ENCODE results near the gene SLC29A1. TPM values are rescaled to one million over a fixed set of nuclear protein-coding genes. Genes with fewer than 3 reads are reported as not detected.
"Not testable (repeated sequence)": the region's sequence is repeated elsewhere in the genome, so short reads cannot be mapped to it uniquely, and the experiment has no call there.

Gene SLC29A1
- total RNA-seq, 1 experiment from 2014 or later = 22.2 TPM

DNA sequence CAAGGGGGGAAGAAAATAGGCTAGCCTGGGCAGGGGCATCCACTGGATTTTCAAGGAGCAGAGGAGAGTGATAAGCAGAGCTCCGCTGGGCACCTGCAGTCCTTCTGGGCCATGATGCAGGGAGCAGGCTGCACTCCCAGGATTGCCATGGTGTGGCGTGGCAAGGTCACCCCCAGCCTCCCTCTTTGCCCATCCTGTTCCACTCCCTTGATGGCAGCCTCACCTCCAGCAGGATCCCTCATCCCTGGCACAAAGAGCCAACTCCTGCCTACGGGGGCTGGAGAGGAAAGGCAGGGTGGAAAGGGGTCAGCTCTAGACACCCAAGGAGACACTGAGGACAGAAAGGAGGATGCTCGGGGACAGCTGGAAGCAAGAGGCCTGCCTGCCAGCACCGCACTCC, 29.1 kb upstream of the SLC29A1 start:
- DNase-seq (ENCODE audit: low read depth) = no peak

DNA sequence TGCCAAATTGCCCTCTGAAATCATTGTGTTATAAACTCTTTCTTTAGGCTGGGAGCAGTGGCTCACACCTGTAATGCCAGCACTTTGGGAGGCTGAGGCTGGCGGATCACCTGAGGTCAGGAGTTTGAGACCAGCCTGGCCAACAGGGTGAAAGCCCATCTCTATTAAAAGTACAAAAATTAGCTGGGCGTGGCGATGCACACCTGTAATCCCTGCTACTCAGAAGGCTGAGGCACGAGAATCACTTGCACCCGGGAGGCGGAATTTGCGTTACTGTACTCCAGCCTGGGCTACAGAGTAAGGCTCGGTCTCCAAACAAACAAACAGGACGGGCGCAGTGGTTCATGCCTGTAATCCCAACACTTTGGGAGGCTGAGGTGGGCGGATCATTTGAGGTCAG, 27.0 kb upstream of the SLC29A1 start:
- not testable (repeated sequence) for DNase-seq (ENCODE audit: low read depth)

DNA sequence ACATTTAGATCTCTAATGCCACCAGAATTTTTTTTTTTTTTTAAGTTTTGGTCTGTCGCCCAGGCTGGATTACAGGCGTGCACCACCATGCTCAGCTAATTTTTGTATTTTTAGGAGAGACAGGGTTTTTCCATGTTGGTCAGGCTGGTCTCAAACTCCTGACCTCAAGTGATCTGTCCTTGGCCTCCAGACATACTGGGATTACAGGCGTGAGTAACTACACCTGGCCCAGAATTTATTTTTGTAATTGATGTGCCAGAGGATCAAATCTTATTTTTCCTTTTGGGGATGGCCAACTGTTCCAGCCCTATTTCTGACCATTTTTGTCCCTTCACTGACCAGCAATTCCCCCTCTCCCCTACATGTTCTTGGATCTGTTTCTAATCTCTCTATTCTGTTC, 24.7 kb upstream of the SLC29A1 start:
- DNase-seq (ENCODE audit: low read depth) = no peak

DNA sequence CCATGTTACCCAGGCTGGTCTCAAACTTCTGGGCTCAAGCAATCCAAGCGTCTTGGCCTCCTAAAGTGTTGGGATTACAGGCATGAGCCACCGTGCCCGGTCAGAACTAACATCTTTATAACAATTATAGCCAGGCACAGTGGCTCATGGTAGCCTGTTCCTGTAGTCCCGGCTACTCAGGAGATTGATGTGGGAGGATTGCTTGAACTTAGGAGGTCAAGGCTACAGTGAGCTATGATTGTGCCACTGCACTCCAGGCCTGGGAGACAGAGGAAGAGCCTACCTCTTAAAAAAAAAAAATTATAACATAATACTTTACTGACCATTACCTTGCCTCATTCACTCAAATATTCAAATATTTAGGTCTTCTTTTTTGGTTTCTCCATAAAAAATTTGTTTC, 23.5 kb upstream of the SLC29A1 start:
- DNase-seq (ENCODE audit: low read depth) = no peak

DNA sequence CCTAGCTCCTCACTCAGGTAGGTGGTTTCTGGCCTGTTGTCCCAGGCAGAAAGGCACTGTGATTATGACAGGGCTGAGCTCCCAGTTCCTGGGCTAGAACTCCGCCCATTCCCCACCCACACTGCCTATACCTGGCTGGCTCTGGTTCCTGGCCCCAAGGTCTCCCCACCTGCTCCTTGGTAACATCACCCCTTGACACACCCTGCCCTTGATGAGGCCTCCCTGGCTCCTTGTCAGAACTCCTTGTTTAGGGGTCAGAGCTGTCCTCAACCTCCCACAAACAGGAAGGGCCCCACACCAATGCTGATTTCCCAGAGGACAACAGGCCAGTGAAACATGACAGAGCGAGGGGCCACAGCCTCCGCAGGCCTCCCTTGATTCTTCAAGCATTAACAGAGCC, 22.2 kb upstream of the SLC29A1 start:
- no peak for DNase-seq (ENCODE audit: low read depth)

DNA sequence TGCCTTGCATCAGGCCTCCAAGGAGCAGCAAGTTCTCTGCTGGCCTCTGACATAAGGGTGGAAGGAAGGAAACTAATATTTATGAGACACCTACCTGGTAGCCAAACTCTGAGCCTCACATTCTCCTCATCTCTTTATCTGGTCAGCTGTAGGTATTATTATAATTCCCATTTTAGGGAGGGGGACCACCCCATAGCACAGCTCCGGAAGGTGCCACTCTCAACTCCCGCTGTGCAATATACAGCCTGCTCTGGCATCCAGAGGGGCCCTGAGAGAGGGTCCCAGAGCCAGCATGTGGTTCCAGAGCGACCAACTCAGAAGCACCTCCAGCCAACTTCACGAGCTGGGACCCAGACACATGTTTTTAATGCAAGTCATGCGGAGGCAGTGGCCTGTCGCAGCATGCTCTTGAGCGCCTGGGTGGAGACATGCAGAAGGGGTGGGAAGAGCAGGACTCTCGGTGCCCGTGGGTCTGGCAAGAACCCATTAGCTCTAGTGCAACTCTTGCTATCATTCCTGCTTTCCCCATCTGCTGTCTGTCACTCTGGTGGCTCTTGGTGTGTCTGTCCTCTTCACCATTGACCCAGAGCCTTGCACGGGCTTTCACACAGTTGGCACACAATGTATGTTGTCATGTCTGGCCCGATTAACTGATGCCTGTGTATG, 21.6 kb upstream of the SLC29A1 start:
- DNase-seq (ENCODE audit: low read depth) = no peak

DNA sequence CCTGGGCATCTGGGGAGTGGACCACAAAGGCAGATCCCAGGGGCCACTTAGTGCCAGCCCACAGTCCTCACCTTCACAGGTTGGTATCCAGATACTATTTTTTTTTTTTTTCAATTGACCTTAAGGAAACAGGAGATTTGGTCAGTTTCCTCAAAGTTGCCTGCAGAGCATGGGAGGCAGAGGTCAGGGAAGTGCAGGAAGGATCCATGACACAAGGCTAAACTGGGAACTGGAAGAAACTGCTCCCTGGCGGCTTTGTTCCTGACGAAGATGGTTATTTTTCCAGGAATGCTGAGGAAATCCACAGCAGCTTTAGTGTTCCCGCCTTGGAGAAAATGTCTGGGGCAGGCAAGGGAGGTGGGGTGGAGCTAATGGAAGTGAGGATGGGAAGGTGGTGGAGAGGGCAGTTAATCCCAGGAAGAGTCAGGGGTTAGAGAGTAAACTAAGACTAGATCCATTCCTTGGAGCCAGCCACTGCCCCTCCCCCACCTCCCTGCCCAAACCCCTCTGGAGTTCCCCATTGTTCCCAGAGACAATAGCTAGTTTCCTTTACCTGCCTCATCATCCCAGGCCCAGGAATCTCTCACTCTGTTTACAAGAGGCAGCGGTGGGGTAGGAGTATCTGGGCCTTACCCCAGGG, 20.9 kb upstream of the SLC29A1 start:
- DNase-seq (ENCODE audit: low read depth) = no peak

DNA sequence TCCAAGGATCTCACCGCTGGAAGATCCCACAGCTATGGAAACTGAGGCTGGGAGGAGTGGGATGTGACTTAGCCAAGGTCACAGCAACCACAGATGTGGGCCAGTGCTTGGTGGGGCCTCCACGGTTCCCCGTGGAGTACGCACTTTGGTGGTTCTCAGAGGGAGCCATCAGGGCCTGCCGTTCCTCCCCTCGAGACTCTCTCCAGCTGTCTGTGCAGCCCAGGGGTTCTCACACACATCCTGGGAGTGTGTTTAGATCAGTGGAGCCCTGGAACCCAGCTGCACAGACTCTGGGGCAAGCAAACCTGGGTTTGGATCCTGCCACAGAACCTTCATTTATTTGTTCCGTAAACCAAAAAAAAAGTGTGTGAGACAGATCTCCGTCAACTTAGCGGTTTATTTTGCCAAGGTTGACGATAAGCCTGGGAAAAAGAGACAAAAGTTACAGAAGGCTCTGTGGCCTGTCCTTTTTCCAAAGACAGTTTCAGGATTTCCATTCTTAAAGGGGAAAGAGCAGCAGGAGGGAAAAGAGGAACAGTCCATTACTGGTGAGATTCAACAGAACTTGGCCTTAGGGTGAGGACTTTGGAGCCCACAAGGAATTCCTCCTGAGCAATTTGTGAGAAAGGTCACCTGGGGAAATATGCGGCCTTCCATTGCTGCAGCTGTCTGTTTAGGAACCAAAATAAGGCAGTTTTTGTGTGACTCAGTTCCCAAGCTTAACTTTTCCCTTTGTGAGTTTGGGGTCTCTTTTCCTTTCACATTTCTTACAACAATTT, 20.2 kb upstream of the SLC29A1 start:
- DNase-seq (ENCODE audit: low read depth) = no peak

DNA sequence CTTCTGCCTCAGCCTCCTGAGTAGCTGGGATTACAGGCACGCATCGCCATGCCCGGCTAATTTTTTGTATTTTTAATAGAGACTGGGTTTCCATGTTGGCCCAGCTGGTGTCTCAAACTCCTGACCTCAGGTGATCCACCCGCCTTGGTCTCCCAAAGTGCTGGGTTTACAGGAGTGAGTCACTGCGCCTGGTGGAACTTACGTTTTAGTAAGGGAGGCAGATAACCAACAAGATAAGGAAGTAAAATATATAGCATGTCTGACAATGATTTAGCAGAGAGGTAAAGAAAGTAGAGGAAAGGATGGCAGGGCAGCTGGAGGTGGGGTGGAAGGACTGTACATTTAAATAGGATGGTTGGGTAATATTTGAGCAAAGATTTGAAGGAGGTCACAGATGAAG, 19.4 kb upstream of the SLC29A1 start:
- no peak for DNase-seq (ENCODE audit: low read depth)

DNA sequence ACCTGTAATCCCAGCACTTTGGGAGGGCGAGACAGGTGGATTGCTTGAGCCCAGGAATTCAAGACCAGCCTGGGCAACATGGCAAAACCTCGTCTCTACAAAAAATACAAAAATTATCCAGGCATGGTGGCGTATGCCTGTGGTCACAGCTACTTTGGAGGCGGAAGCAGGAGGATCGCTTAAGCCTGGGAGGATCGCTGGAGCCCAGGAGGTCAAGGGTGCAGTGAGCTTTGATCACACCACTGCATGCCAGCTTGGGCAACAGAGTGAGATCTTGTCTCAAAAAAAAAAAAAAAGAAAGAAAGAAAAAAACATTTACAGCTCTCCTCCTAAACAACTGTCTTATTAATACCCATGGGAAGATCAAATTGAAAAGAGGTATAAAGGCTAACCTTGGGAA, 15.4 kb upstream of the SLC29A1 start:
- DNase-seq (ENCODE audit: low read depth) = no peak

DNA sequence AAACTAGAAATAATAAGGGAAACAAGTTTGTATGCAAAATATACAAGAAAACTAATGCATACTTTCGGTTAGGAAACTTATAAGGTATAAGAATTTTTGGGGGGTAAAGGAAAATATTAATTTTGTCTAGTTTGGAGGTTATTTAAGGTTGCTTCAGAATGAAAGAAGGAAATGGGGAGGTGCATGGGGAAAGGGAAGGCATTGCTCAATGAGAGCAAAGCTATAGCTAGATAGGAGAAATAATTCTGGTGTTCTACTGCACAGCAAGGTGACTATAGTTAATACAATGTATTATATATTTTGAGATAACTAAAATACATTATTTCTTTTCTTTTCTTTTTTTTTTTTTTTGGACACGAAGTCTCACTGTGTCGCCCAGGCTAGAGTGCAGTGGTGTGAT, 12.1 kb upstream of the SLC29A1 start:
- no peak for DNase-seq (ENCODE audit: low read depth)

DNA sequence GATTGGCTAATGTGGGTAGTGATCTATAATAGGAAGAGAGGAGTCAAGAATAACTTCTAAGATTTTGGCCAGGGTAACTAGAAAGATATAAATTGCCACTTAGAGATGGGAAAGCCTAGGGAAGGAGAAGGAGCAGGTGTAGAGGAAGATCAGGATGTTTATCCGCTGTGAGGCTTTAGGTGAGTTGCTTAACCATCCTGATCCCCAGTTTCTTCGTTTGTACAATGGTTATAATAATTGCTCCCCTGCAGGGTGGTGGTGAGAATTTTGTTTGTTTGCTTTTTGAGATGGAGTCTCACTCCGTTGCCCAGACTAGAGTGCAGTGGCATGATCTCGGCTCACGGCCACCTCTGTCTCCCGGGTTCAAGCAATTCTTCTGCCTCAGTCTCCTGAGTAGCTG, 9.1 kb upstream of the SLC29A1 start:
- no peak for DNase-seq (ENCODE audit: low read depth)

DNA sequence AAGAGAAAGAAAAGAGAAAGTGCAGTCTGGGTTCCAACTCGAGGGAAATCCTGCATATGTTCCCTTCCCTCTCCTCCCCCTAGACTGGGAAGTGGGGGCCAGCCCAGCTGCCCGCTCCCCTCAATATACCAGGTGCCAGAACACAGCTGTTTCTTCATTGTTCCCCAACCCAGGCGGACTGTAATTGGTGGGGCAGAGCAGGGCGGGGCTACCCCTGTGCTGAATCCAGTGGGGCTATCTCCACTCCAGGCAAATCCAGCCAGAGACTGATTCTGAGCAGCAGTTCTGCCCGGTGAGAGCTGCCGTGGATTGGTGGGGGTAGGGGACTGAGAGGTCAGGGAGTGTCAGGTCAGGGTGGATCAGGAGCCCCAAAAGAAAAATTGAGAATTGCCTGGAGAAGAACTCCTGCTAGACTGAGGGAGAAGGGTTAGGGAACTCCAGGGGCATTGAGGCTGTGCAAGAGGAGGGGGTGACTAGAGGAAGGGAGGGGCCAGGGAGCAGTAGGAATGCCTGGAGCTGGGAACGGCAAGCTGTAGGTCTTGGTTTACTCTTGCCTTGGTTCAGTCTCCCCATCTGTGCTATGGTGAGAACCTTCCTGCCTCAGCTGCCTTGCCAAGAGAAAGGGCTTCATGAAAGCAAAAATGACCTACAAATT, 6.6 kb upstream of the SLC29A1 start, which contains the start of gene MYMX:
Gene MYMX (plus strand): TSS at position 250 of the 655 bp plus-strand sequence. CDS start 546 bp downstream, outside the sequence.
- DNase-seq (ENCODE audit: low read depth) = no peak

DNA sequence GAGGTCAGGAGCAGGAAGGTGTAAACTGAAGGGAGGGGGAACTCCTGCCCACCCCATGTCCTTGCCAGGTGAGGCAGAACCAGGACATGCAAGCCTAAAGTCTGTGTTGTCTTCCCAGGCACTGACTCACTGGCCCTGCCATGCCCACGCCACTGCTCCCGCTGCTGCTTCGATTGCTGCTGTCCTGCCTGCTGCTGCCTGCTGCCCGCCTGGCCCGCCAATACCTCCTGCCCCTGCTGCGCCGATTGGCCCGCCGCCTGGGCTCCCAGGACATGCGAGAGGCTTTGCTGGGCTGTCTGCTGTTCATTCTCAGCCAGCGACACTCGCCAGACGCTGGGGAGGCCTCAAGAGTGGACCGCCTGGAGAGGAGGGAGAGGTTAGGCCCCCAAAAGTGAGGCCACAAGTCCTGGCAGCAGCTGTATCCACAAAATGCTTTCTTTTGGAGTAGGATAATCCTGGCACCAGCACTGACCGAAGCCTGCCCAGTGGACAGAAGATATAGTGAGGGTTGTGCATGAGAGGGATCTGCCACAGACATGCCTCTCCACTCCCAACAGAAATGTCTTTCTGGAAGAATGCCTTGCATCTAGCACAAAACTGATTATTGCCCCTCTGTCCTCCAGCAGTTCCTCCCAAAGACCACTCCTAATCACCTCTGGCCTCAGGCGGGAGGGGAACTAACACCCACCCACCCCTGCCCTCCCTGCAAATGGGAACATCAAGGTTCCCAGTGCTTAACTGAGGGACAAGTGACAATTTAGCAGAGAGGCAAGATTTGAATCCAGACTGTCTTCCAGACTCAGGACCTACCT, 5.9 kb upstream of the SLC29A1 start:
- no peak for DNase-seq (ENCODE audit: low read depth)

DNA sequence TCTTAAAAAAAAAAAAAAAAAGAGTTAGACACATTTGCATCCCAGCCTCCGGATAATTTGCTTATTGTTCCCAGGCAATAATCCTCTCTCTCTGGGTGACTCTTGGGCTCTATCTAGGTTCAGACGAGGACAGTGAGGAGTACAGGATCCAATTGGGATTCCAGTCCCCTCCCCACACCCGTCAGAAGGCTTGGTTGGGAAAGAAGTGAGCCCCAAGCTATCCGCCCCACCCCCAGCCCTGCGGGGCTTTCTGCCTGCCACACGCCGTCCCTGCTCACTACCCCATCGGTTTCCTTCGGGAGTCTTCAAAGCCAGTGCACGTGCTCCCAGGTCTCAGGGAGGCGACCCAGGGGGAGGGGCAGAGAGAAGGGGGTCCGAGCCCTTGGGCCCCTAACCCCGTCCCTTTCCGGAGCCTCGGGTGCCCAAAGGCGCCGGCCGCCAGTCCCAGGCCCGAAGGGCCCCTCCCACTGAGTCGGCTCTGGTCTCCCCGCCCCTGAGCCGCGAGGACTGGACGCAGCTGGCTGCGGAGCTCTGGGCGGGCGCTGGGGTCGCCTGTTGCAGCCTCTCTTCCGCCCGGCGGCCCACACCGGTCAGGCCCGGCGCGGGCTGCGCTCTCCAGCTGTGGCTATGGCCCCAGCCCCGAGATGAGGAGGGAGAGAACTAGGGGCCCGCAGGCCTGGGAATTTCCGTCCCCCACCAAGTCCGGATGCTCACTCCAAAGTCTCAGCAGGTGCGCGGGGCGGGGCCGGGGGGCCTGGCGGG, 4.2 kb upstream of the SLC29A1 start:
- DNase-seq (ENCODE audit: low read depth) = peak; percentile 69

DNA sequence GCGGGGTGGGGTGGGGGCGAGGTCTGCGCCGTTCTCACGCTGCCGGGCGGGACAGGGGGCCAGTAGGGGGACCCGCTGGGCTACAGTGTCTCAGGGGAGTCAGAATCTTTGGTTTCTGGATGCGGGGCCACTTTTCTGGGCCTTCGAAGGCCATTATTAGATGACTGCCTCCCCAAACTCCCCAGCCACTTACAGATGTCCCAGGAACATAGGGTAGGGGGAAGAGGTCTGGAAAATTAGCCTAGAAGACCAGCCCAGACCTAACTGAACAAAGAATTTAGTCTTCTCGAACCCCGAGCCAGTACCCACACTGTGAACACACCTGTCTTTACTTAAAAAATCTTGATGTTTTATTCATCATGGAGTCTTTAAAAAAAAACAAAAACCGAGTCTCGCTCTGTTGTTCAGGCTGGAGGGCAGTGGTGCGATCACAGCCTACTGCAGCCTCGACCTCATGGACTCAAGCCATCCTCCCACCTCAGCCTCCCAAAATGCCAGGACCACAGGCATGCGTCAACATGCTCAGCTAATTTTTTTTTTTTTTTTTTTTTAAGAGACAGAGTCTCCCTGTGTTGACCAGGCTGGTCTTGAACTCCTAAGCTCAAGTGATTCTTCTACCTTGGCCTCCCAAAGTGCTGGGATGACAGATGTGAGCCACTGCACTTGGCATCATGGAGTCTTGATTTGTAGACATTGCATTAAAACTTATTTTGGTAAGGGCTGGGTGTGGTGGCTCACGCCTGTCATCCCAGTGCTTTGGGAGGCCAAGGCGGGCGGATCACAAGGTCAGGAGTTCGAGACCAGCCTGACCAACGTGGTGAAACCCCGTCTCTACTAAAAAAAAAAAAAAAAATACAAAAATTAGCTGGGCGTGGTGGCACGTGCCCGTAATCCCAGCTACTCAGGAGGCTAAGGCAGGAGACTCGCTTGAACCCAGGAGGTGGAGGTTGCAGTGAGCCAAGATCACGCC, 3.3 kb upstream of the SLC29A1 start:
- DNase-seq (ENCODE audit: low read depth) = no peak

DNA sequence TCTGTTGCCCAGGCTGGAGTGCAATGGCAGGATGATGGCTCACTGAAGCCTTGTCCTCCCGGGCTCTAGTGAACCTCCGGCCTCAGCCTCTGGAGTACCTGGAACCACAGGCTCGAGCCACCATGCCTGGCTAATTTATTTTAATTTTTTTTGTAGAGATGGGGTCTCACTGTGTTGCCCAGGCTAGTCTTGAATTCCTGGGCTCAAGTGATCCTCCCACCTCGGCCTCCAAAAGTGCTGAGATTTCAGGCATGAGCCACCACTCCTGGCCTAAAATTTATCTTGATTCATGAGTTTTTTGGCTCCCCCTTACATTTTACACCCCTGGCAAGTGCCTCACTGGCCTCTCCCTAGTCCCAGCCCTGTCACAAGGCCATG, 2.5 kb upstream of the SLC29A1 start:
- DNase-seq (ENCODE audit: low read depth) = no peak

DNA sequence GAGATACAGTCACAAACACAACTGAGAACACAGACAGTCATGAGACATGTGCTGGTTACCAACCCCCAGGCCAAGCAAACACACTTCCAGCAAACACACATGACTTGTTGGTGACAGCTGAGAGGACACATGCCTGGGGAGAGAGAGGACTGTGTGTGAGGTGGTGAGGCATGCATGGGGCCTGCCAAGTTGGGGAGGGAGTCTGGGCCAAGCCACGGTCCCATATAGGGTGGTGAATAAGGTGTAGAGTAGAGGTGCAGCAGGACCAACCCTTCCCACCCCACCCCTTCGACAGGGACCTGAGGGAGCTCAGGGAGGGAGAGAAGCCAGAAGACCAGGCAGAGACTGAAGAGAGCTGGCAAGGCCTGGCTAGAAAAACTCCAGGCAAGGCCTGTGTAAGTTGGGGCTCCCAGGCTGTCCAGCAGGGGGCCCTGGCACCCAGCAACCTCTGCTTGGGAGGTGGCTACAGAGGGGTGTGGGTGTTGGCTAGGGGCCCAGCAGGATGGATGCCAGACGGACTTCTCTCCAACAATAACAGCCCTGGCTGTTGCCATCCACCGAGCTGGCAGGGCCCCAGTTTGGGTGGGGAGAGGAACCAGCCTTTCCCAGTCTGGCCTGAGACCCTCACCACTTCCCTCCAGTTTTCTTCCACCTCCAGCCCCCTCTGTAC, 2.0 kb upstream of the SLC29A1 start:
- peak; percentile 83 for DNase-seq (ENCODE audit: low read depth)

DNA sequence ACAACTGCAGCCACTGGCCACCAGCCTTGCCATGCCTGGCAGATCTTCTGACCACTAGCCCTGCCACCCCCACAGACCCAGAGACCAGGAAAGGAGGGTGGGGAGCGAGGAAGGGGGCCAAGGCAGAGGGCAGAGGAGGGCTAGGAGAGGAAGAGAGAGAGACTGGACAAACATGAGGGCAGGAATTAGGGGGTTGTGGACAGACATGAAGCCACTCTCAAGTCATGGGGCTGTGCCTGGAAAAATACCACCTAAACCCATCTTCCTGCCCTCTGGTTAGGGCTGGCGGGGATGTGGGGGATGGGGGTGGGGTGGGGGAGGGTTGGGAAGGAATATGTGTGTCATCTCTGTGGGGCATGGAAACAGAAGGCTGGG, 1.4 kb upstream of the SLC29A1 start:
- DNase-seq (ENCODE audit: low read depth) = no peak

Measured in RPMI7951 (cell line).